ENCODE data around the gene CHSY1. TPM values are rescaled to one million over a fixed set of nuclear protein-coding genes. Genes with fewer than 3 reads are reported as not detected.

The CHSY1 gene
- total RNA-seq, 1 donor from 2014 or later, result 49.0 TPM

DNA sequence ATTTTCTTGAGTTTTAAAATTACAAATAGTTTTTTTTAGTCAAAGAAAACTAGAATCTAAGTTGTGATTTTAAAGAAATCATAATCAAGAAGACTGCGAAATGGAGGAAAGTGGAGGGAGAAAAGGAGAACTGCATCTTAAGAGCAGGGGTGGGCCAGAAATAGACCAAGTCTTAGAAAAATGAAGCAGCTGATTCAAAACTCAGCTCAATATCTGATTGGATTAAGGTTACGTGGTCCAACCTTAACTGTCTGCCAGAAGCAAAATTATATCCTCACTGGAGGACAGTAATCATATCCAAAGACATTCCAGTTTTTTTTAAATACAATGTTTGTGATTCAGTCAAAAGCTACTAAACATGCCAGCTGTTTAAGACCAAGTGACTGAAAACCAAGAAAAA is 41.4 kb downstream of the CHSY1 start:
- DNase-seq, result no peak

DNA sequence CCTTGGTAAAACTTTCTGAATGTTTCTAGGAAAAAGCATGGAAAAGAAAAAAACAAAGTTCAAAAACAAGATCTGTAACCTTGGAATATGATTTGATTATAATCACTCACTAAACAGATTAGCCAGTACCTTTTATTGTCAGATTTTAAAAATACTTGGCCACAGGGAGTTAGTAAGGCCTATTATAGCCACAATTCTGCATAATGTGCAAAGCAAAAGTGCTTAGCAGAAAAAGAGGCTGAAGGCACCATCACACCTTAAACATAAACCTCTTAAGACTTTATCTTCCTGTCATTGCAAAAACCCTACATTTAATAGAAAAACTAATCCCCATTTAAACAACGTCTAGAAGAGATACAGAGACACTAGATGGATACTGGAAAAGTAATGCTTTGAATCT is 41.8 kb downstream of the CHSY1 start:
- DNase-seq, result no peak

DNA sequence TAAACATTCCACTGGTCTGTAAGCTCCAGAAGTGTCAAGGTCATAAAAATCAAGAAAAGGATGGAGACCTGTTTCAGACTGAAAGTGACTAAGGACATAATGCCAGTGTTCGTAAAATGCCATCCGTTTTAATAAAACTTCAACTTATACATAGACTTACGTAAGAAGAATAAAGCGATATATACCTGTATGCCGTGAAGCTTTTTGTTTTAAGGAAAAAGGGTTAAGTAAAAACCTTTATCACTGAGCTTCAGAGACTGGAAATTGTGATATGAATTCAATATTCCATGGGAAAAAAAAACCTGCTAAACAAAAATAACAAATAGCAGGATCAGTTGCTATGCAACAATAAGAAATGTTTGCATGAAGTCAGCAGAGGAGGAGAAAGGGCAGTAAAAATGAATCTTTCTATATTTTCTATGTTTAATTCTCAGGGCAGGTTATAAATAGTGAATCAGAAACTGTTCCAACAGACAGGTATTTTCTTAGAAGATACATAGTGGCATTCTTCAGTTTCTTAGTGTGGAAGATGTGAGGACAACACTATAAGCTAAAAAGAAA is 42.5 kb downstream of the CHSY1 start:
- DNase-seq, result peak; percentile 30

DNA sequence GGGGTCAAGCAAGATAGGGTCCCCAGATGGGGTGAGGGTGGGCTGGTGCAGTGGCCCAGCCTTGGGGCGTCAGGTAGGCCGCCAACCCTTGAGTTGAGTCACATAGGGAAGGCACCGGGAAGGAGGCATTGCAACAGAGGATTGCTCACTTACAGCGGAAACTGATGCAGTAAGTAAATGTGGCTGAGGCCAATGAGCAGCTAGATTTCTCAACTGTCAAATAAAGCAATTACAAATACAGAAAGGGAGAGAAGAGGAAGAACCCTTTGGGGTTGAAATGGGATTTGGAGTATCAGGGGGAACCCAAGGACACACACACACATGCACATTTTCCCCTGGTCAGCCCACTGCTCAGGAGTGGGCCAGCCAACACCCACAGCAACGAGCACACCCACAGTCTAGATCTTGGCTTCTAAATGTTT is 44.0 kb downstream of the CHSY1 start:
- no peak for DNase-seq

DNA sequence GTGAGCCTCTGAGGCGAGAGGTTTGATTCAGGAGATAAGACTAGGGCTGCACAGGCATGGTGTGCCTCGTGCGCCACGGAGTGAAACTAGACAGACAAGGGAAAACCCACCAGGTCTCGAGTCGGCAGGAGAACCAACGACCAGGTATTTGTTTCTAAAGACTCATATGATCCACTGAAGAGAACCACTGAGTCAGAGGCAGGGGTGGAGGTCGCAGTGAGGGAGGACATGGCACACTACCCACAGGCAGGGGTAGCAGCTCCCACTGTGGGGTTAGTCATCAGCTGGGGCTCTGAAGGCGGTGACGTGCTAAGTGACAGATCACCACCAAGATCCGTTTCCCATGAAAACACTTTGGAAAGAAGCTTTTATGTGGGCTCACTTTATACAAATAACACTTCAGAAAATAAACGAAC is 45.7 kb downstream of the CHSY1 start:
- peak; percentile 71 for DNase-seq

DNA sequence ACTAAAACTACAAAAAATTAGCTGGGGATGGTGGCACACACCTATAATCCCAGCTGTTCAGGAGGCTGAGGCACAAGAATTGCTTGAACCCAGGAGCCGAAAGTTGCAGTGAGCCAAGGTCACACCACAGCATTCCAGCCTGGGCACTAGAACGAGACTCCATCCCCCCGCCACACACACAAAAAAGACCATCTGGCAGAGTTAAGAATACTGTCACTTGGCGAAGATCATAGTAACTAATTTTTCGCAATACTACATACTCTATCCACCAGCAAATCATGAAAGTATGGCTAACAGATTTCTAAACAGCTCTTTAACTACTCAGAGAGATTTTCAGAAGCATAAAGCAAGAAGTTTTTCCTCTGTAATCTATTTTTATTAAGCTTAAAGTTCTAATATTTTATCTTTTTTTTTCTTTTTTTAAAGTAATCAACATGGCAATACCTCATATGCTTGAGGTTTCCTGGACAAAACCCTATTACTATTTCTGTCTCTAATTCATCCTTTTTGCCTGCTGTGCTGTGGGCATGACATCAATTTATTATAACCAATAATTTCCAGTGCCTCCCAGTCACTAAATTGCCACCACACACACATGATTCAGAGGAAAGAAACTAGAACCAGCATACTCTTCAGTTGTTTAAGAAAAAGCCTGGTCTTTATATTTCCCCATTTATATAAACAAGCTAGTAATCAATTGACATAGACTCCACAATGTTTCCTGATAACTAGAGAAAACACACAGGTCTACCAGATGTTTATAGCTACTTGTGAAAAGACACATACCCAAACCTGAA is 46.9 kb downstream of the CHSY1 start:
- DNase-seq, result no peak

DNA sequence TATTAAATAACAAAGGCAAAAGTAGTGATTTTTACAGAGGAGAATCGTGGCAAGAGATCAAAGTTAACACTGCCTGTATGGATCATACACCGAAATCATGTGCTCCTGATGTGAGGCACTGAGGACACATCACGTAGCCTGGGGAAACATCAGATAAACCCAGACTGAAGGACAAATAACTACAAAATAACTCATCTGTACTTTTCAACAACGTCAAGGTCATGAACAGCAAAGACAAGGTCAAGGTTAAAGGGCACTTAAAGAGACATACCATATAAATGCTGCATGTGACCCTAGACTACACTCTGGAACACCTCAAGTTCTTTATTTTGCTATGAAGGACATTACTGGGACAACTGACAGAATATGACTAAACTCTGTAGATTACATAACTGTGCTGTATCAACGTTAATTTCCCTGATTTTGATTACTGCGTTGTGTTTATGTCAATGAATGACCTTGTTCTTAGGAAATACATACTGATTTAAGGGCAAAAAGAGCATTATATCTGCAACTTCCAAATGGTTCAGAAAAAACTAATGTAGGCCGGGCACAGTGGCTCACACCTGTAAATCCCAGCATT is 48.1 kb downstream of the CHSY1 start:
- no peak for DNase-seq

DNA sequence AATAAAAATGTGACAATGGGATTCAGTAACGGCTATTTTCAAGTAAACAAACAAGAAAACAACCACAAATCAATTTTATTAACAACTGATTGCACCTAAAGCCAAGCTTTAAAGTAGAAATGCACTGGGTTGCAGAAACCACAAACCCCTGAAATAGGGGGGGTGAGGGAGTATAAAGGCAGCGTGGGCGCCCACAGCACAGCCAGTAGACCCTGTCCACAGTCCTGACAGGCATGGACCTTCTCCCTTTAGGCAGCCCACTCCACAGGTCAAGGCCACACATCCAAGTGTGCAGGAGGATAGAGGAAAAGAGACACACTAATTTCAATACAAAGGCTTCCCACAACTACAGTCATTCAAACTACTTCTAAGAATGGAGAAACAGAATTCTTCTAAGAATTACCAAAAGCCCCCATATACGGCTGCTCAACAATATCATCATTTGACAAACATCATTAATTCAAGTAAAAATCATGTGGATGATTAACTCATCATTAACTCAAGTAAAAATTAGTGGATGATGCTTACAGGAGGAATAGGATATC is 48.7 kb downstream of the CHSY1 start:
- DNase-seq, result no peak

DNA sequence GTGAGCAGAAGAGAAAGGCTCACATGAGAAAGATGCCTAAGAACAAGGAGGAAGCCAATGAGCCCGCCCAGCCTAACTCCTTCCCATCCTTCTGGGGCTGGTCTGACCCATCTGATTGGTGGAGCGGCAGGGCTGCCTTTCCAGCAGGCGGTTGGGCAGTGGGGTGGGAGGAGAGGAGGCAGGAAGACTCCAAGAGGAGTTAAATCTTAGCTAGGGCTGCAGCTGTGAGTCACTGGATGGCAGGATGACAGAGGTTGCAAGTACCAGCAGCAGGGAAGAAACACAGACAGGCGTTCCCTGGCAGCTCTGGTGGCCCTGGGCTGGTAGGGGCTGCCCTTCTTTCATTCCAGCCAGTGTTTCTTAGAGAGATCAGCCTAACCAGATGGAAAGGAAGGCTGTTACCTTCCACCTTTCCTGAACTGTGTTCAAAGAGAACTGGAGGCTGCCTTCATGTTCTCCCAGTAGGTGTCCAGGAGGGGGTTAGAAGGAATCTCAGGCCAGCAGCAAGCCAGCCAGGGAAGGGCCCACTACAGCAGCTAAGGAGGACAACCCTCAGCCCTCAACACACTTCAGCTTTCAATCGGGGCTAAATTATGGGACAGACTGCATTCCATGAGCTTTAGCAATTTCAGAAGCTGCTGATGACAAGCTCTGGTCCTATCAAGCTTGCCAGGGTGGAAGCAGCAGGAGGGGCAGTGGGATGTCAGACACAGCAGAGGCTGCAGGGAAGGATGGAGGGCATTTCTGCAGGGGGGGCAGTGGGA is 50.3 kb downstream of the CHSY1 start:
- peak; percentile 91 for DNase-seq

DNA sequence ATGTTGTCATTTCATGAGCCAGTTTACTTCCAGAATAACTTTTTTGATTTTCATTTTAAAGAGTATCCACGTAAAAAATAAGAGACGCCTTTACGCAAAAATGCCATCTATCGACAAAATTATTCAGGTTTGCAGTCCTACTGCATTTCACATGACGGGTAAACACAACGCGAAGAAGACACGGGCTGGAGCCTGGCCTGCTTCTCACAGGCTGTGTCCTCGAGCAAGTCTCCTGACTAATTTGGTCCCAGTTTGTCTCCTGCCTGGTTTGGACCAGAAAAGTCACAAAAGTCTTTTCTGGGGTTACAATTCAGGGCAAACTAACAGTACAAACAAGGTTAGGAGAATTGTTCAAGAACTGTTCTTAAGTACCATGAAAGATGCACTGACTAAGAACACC is 51.7 kb downstream of the CHSY1 start:
- DNase-seq, result no peak

DNA sequence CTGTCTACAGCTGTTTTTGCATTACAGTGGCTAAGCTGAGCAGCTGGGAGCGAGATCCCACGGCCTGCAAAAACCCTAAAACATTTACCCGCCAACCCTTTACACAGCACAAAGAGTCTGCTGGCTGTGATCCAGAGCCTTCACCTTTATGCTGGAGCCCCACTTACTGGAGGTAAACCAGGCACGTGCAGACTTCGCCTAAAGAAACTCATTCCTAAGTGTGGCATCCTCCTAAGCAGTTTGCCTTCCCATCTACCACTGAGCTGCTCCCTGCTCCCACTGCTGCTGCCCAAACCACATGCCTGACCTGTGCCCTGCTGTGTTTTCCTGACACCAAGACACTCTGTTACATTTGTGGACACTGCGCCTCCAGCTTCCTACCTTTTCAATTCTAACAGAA is 53.0 kb downstream of the CHSY1 start:
- no peak for DNase-seq

DNA sequence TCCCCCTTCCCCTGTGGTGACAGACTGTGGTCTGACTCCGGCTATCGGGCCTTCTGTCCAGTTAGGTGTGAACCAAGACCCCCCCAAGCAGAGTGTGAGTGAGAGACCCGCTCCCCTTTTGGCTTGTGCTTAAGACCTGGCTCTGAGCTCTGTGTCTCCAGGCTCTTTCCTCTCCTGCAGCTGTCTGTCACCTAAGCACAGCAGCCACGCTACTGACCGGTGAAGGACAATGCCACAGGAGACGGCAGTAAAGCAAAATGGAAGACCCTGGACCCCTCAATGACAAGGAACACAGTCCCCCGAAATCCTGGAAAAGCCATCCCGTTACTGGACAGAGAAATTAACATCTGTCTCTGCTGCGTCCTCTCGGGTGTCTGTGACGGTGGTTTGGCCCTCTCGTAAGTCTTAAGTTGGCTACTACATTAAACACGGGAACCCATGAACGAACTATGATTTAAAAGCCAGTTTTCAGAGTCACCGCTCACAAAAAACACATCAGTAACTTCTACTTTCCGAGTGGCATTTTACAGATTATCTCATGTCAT is 53.7 kb downstream of the CHSY1 start:
- no peak for DNase-seq

DNA sequence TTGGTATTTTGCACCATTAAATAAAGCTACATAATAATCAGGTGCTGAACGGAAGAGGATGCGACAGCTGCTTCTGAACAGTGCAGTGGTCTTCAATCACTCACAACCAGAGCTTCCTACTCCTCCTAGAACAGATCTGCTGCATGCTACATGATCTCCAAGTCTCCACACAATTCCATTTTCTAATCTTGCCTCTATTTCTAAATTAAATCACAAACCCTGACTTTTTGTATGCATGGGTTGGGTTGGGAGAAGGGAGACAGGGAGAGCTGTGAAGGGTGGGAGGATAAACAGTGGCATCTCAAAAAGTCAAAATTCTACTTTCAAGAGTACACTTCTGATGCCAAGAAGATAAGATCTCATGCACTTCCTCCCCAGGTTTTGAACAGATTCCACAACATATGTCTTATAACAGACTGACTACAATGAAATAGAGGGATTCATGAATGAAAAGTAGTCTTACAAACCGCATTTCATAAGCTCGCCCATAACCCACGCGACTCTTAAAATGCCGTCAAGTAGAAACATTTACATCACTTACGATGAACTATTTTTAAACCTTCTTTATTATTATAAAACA is 57.2 kb downstream of the CHSY1 start:
- DNase-seq, result no peak

DNA sequence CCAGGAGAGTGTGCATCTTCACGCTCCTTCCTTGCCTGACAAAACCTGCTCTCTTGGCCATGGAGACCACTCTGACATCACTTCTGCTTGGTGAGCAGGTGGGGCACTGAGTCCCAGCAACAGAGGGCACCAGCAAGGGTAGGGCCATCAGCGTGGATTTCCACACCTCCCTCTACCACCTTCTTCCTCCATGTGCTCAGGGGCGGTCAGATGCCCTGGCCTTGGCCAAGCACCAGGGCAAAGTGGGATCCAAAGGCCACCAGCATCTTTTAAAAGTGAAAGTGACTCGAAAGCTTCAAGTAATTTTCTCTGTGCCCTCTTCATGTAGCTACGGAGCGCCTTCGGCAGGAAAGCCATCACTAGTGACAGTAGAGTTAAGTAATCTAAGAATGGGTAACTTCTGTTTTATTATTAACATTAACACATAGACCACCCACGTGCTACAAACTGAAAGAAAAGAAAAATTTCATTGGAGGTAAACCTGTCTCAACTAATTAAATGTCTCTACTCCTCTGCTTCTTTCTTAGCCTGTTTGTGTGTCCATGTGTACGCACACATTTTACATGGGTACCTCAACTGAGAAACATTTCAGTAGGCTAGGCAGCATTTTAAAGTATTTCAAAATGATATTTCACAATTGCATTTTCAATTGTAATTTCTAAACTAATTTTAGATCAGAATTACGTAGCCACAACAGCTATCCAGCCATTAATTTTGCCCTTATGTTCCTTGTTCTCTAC is 57.9 kb downstream of the CHSY1 start:
- no peak for DNase-seq

DNA sequence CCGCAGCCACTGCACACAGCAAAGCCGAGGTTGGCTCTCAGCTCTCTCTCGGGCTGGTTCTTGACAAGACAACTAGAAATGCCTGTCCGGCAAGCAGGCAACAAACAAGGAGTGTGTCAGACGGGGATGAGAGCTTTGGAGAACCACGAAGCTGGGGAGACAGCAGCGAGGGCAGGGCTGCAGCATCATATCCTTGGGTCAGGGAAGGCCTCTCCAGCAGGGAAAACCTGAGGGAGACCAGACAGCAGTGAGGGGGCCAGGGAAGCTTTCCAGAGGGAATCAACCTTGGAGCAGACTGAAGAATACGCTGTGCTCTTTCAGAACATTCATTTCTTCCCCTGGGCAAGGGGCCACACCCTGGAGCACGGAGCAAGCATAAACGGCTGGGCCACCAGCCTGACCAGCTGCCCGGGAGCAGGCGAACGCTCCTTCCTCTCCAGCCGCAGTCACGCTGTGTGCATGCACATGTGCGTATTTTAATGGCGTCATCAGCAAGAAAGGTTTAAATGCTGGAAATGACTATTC is 58.7 kb downstream of the CHSY1 start:
- no peak for DNase-seq

DNA sequence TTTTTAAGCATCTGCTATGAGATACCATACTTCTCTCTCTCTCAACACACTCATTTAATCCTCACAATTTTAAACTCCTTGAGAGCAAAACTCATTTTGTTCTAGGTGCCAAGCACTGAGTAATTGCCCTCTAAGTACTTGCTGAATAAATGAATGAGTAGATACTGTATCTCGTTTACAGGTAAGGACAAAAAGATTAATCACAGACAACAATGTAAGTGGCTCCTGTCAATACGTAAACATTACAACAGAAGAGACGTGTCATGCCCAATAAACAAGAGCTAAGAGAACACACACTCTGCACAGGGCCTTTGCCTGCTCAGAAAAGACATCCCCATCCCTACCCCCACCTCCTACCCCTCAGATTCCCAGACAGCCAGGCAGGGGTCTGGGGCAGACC is 59.8 kb downstream of the CHSY1 start:
- no peak for DNase-seq

DNA sequence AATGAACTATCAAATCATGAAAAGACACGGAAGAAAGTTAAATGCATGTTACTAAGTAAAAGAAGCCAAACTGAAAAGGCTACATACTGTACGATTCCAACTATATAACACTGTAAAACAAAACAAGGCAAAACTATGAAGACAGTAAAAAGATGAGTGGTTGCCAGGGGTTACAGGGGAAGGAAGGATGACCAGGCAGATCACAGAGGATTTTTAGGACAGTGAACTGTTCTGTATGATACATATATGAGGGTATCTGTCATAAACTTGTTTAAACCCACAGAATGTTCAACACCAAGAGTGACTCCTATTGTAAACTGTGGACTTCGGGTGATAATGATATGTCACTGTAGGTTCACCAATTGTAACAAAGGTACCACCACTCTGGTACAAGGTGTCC is 60.6 kb downstream of the CHSY1 start:
- DNase-seq, result no peak

DNA sequence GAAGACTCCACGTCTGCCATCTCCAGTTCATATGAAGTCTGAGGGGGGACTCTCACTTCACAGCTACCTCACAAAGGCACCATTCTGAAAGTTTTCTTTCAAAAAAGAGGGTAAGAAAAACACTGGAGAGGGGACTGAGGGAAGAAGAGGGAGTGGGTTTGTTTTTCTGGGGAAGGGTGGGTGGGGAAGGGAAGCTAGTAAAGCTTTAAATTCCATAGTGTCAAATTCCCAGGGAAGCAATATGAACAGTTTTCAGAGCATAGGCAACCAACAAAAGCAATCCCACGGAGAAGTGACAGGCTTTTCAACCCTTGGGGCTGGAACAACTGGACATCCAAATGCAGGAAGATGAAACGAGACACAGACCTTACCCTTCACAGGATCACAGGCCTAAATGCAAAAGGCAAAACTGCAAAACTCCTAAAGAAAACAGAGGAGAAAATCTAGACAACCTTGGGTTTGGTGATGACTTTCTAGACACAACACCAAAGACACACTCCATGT is 61.7 kb downstream of the CHSY1 start:
- DNase-seq, result no peak

DNA sequence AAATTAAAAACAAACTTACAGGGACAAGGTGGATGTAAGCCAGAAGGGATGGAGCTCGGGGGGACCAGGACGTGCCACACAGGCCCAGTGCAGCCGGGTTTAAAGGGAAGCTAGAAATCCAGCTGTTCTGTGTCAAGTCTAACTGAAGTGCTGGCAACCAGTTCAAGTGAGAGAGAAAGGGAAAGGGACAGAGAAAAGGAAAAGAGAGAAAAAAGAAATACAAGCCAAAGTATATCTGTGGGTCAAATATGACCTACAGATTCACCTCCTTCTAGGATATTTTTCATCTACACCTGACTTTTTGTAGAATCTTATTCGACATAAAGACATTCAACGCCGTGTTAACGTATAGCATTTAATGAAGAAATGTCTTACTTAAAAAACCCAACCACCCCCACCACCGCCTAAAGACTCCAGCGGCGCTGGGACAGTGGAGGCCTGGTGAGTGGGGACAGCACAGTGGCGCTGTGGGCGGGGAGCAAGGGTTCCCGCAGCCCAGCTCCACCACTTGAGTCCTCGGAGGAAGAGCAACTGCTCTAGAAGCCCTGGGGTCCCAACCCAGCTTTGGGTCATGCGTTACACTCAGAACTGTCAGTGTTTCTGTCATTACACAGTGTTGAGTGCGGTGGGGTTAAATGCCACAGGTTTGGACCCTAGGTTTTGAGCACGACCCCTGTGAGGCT is 62.3 kb downstream of the CHSY1 start:
- DNase-seq, result no peak

DNA sequence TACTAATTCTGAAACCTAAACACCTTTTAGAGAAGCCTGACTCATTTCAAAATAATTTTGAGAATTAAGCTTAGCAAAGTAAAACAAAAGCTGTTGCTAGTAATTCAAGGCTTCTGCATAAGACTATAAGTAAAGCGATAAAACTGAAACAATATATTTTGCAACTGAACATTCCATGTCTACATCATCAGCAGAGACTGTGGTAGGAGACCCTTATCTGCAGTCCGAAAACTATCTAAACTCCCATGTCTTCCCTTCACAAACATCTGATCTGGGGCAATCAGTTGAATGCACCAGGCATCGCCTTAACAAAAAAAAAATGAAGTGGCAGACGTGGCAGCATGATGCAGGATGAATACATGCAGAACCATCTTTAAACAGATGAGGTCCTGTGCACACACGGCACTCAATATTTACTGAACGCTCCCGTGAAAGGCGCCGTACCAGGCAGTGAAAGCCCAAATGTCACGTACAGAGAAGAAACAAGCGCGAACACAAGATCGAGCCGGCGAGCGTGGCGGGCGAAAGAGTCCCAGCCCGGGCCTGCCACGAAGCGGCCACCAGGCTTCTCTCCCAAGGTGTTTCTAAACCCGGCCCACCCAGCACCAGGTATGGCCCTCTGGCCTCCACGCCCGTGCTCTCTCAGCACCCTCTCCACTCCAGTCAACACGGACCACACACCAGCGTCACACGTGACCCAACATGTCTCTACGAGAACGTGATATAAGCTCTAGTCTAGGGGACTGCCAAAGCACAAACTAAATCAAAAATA is 63.0 kb downstream of the CHSY1 start:
- DNase-seq, result no peak

All from dermis blood vessel endothelial cell (primary cell).